IMR-90 (cell line): ENCODE measurements around the gene PEAK1. TPM values are rescaled to one million over a fixed set of nuclear protein-coding genes. Genes with fewer than 3 reads are reported as not detected.

Source experiments
- ATAC-seq: fragments of 200-7000 bp; cut with Tn5 transposase; 2 replicates; pipeline ENCODE4 v1.9.1; 2020; ENCODE audit warnings: low read depth, mild to moderate bottlenecking, moderate library complexity
- BruUV-seq: library from RNA; stranded (reverse); fragments of 400-500 nt; replicated peaks from 2 replicates; lab custom pipeline; 2021; lab: Mats Ljungman, UMichigan
- CTCF ChIA-PET: fragments of 300-600 bp; formaldehyde crosslinking; extraction: SDS; loops from one replicate; lab custom pipeline; 2021; ENCODE audit warnings: antibody characterized with exemption; lab: Yijun Ruan, JAX
- POLR2A ChIA-PET: fragments of 300-600 bp; sonication (Branson Sonifier 250); formaldehyde crosslinking; loops from one replicate; lab custom pipeline; 2022; ENCODE audit warnings: antibody characterized with exemption; ENCODE audit not compliant: unreplicated experiment; lab: Charles Lee
- DNase-seq: peaks from one replicate; pipeline ENCODE4 v3.0.0; 2013
- H2AFZ ChIP-seq: replicated peaks from 2 replicates; pipeline ENCODE3; 2013; ENCODE audit warnings: low read length, mild to moderate bottlenecking; ENCODE audit not compliant: poor library complexity
- H2AK5ac ChIP-seq: 2 replicates; pipeline ENCODE4 v1.6.1; 2013; ENCODE audit warnings: low read depth, low read length, inconsistent platforms
- H2AK9ac ChIP-seq: replicated peaks from 2 replicates; pipeline ENCODE3; 2013; ENCODE audit warnings: mild to moderate bottlenecking, low read depth, low read length, moderate library complexity; ENCODE audit not compliant: poor library complexity
- H2BK120ac ChIP-seq: 2 replicates; pipeline ENCODE4 v1.6.1; 2013; ENCODE audit warnings: low read depth, low read length, inconsistent platforms
- H2BK15ac ChIP-seq: 3 replicates; pipeline ENCODE4 v1.6.1; 2013; ENCODE audit warnings: low read depth, low read length, inconsistent platforms
- H2BK20ac ChIP-seq: 2 replicates; pipeline ENCODE4 v1.6.1; 2013; ENCODE audit warnings: low read depth, mild to moderate bottlenecking, inconsistent platforms, low read length, moderate library complexity
- H2BK5ac ChIP-seq: 2 replicates; pipeline ENCODE4 v1.6.1; 2013; ENCODE audit warnings: mild to moderate bottlenecking, low read depth, low read length, inconsistent platforms; ENCODE audit not compliant: poor library complexity, severe bottlenecking
- H3K14ac ChIP-seq: replicated peaks from 2 replicates; pipeline ENCODE4 v1.6.1; 2013; ENCODE audit warnings: low read depth, low read length, inconsistent platforms
- H3K18ac ChIP-seq: 2 replicates; pipeline ENCODE4 v1.6.1; 2013; ENCODE audit warnings: low read depth, low read length, control low read depth
- H3K23ac ChIP-seq: 2 replicates; pipeline ENCODE4 v1.6.1; 2013; ENCODE audit warnings: low read depth, low read length, inconsistent platforms
- H3K27ac ChIP-seq: 2 replicates; pipeline ENCODE4 v1.5.1; 2013; ENCODE audit warnings: mild to moderate bottlenecking, control low read depth, low read length; ENCODE audit not compliant: insufficient read depth
- H3K27me3 ChIP-seq: 2 replicates; pipeline ENCODE4 v1.6.1; 2013; ENCODE audit warnings: low read length; ENCODE audit not compliant: control insufficient read depth, insufficient read depth
- H3K36me3 ChIP-seq: 2 replicates; pipeline ENCODE4 v1.6.1; 2013; ENCODE audit warnings: low read length, mixed read lengths; ENCODE audit not compliant: control insufficient read depth, insufficient read depth
- H3K4ac ChIP-seq: 2 replicates; pipeline ENCODE4 v1.6.1; 2013; ENCODE audit warnings: low read depth, low read length, inconsistent platforms
- H3K4me1 ChIP-seq: 2 replicates; pipeline ENCODE4 v1.6.1; 2013; ENCODE audit warnings: low read length, mixed read lengths; ENCODE audit not compliant: control insufficient read depth, insufficient read depth
- H3K4me2 ChIP-seq: 2 replicates; pipeline ENCODE4 v1.6.1; 2013; ENCODE audit warnings: low read depth, mild to moderate bottlenecking, control low read depth, low read length, moderate library complexity
- H3K4me3 ChIP-seq: 2 replicates; pipeline ENCODE4 v1.5.1; 2013; ENCODE audit warnings: low read depth, mild to moderate bottlenecking, control low read depth, low read length, moderate library complexity; ENCODE audit not compliant: insufficient read depth
- H3K56ac ChIP-seq: 2 replicates; pipeline ENCODE4 v1.6.1; 2013; ENCODE audit warnings: low read length, inconsistent platforms; ENCODE audit not compliant: insufficient read depth; ENCODE audit errors: extremely low read depth
- H3K79me1 ChIP-seq, 2 experiments: 2 replicates each; pipeline ENCODE4 v1.6.1; 2013; ENCODE audit warnings: low read length in 2 of 2, inconsistent platforms in 1 of 2, low read depth in 1 of 2
- H3K9ac ChIP-seq: 2 replicates; pipeline ENCODE4 v1.6.1; 2013; ENCODE audit warnings: low read depth, low read length, control low read depth
- H3K9me1 ChIP-seq: 2 replicates; pipeline ENCODE4 v1.6.1; 2013; ENCODE audit warnings: low read length, inconsistent platforms; ENCODE audit not compliant: insufficient read depth
- H3K9me3 ChIP-seq: 2 replicates; pipeline ENCODE4 v1.6.1; 2013; ENCODE audit warnings: low read length; ENCODE audit not compliant: control insufficient read depth, insufficient read depth
- H4K20me1 ChIP-seq: 2 replicates; pipeline ENCODE4 v1.6.1; 2013; ENCODE audit warnings: low read length, inconsistent platforms; ENCODE audit not compliant: insufficient read depth
- H4K5ac ChIP-seq: 2 replicates; pipeline ENCODE4 v1.6.1; 2013; ENCODE audit warnings: mild to moderate bottlenecking, low read depth, low read length, control low read depth
- H4K8ac ChIP-seq, 2 experiments: 2 replicates each; pipeline ENCODE4 v1.6.1; 2013; ENCODE audit warnings: low read depth in 2 of 2, low read length in 2 of 2, control low read depth in 1 of 2, inconsistent platforms in 1 of 2
- H4K91ac ChIP-seq: 2 replicates; pipeline ENCODE4 v1.6.1; 2013; ENCODE audit warnings: low read depth, low read length, inconsistent platforms; ENCODE audit not compliant: insufficient read depth
- CEBPB ChIP-seq: IDR thresholded peaks from 2 replicates; pipeline ENCODE4 v1.6.1; 2012; ENCODE audit warnings: low read depth, low read length, improper control_type of control experiment
- CHD1 ChIP-seq: IDR thresholded peaks from 2 replicates; pipeline ENCODE4 v1.6.1; 2012; ENCODE audit warnings: low read depth, low read length, improper control_type of control experiment
- ELK1 ChIP-seq: fragments of 150-350 bp; IDR thresholded peaks from 2 replicates; pipeline ENCODE4 v1.6.1; 2016; ENCODE audit warnings: low read depth, mild to moderate bottlenecking, low read length, moderate library complexity, borderline replicate concordance
- MAFK ChIP-seq: IDR thresholded peaks from 2 replicates; pipeline ENCODE4 v1.6.1; 2012; ENCODE audit warnings: low read depth, low read length, improper control_type of control experiment
- MAZ ChIP-seq: IDR thresholded peaks from 2 replicates; pipeline ENCODE4 v1.6.1; 2012; ENCODE audit warnings: low read depth, mild to moderate bottlenecking, low read length, improper control_type of control experiment, moderate library complexity, borderline replicate concordance
- NFE2L2 ChIP-seq: fragments of 150-350 bp; IDR thresholded peaks from 2 replicates; pipeline ENCODE4 v1.6.1; 2016; ENCODE audit warnings: low read depth, mild to moderate bottlenecking, low read length
- POLR2A ChIP-seq: IDR thresholded peaks from 2 replicates; pipeline ENCODE4 v1.6.1; 2012; ENCODE audit warnings: mild to moderate bottlenecking, low read depth, low read length
- USF2 ChIP-seq: fragments of 150-350 bp; IDR thresholded peaks from 2 replicates; pipeline ENCODE4 v1.6.1; 2017; ENCODE audit warnings: mild to moderate bottlenecking, antibody characterized with exemption, low read length, low read depth
- WGBS, 2 experiments: methylation state at CpG; one replicate each; pipeline versions ENCODE4 v1.1.5 to v1.1.7; 2013; ENCODE audit warnings: missing lambda C conversion rate in 2 of 2; ENCODE audit not compliant: insufficient read length in 1 of 2; ENCODE audit errors: extremely low coverage in 2 of 2; 5-methylcytosine and 5-hydroxymethylcytosine counted together
- dilution Hi-C: fragments of 300-500 bp; cut with HindIII; formaldehyde crosslinking; loops from one replicate; pipeline ENCODE4 v1.14.3; 2018; ENCODE audit warnings: low sequenced_read_pairs; ENCODE audit not compliant: unreplicated experiment
- in situ Hi-C: fragments of 300-500 bp; cut with MboI; formaldehyde crosslinking; loops from 3 replicates; pipeline ENCODE4 v1.14.3; 2019; ENCODE audit warnings: low sequenced_read_pairs, inconsistent platforms, mixed read lengths
- intact Hi-C: fragments of 100-400 bp; cut with micrococcal nuclease; formaldehyde crosslinking; loops from 2 replicates; pipeline ENCODE4 v1.10.0; 2022
- polyA plus RNA-seq, 3 experiments: library from polyadenylated mRNA; depleted of rRNA; stranded (reverse); fragments of >200 nt; gene quantifications; 2 replicates each; pipeline ENCODE4 v1.2.3, GENCODE V29; 2012; ENCODE audit warnings: low replicate concordance in 1 of 3
- total RNA-seq: library from RNA; depleted of rRNA; stranded (reverse); fragments of >200 nt; gene quantifications from 2 replicates; pipeline ENCODE4 v1.2.3, GENCODE V29; 2012

PEAK1 gene
- total and polyA plus RNA-seq, 2 of the 4 experiments (the other 2 are of a cell fraction): 21.5 to 43.9 TPM

- in situ Hi-C loops: no loop called here
Measured at GRCh38 chr15:77355321-77355720, 64.6 kb downstream of the PEAK1 start.

More at GRCh38 chr15:77355321-77355720, 64.6 kb downstream of the PEAK1 start:
- TF ChIP-seq CHD1: no peak
- no peak for TF ChIP-seq USF2
- no peak for TF ChIP-seq POLR2A
- no peak for TF ChIP-seq MAFK
- TF ChIP-seq MAZ: no peak
- TF ChIP-seq NFE2L2: no peak
- peak; percentile 61 for TF ChIP-seq CEBPB
- TF ChIP-seq ELK1: no peak
- Histone ChIP-seq H3K56ac (no peak overlapping the region), H4K5ac (no peak overlapping the region), H3K27me3 (no peaks in the 10 kb centered on the region), H4K8ac (no peak overlapping the region), H2AK5ac (no peak overlapping the region), H3K9ac (no peak overlapping the region), H2BK120ac (no peak overlapping the region), H4K91ac (no peak overlapping the region), H3K4me2 (no peak overlapping the region), H2AFZ (no peak overlapping the region), H3K23ac (no peak overlapping the region), H3K14ac (no peak overlapping the region), H3K36me3 (peaks cover 6% of the 10 kb centered on the region; the same call in 1 of the 2 replicates), H3K27ac (no peak overlapping the region), H4K20me1 (peaks cover 56% of the 10 kb centered on the region), H3K18ac (no peak overlapping the region), H3K9me1 (peaks cover 3% of the 10 kb centered on the region), H2BK15ac (no peak overlapping the region), H2AK9ac (no peak overlapping the region), H2BK5ac (no peak overlapping the region), H2BK20ac (no peak overlapping the region), H3K9me3 (no peaks in the 10 kb centered on the region), H3K4ac (no peak overlapping the region), H3K4me1 (peaks cover 6% of the 10 kb centered on the region), H3K79me1 (peaks cover 22 to 76% of the 10 kb centered on the region in 2 experiments), H3K4me3 (no peak overlapping the region)
- dilution Hi-C loops (no loop called here), intact Hi-C loops (no loop called here)
- POLR2A ChIA-PET: no interaction called here
- ATAC-seq (no peak), DNase-seq (no peak)
- CTCF ChIA-PET: no interaction called here
- WGBS, 2 experiments: 83% methylated on average over 1 of the region's 3 CpGs; no CpG with 5 or more reads in 1 of the 2 experiments
- no TSS peak for BruUV-seq
